AML-193 (cell line): Measurements from ENCODE around the gene TRAPPC12.

Experiments
- DNase-seq, 2 experiments: peaks; one replicate each; lab custom pipeline; 2025; lab: John Stamatoyannopoulos, UW

The TRAPPC12 gene

GRCh38 chr2:3456125-3456524, 76.6 kb downstream of the TRAPPC12 start:
- no peak for DNase-seq

- no peak for DNase-seq
Observed at GRCh38 chr2:3457524-3458395, 78.3 kb downstream of the TRAPPC12 start.

- DNase-seq: no peak
Observed at GRCh38 chr2:3458396-3459184, 79.1 kb downstream of the TRAPPC12 start.

- no peak for DNase-seq
Observed at GRCh38 chr2:3459185-3460015, 79.9 kb downstream of the TRAPPC12 start.

GRCh38 chr2:3460156-3460555, 80.7 kb downstream of the TRAPPC12 start:
- no peak for DNase-seq

- DNase-seq: no peak
Observed at GRCh38 chr2:3460831-3461800, 81.6 kb downstream of the TRAPPC12 start.

GRCh38 chr2:3461801-3462492, 82.5 kb downstream of the TRAPPC12 start:
- peak; percentile 59 to 64 for DNase-seq

GRCh38 chr2:3462493-3463104, 83.1 kb downstream of the TRAPPC12 start:
- no peak for DNase-seq

- DNase-seq: no peak
Observed at GRCh38 chr2:3463186-3463835, 83.8 kb downstream of the TRAPPC12 start.

- DNase-seq: no peak
Observed at GRCh38 chr2:3463944-3464343, 84.5 kb downstream of the TRAPPC12 start.

- DNase-seq: no peak
Observed at GRCh38 chr2:3464401-3465005, 85.0 kb downstream of the TRAPPC12 start.

GRCh38 chr2:3465328-3465727, 85.8 kb downstream of the TRAPPC12 start:
- no peak for DNase-seq

GRCh38 chr2:3465844-3466481, 86.5 kb downstream of the TRAPPC12 start:
- DNase-seq: no peak

GRCh38 chr2:3466482-3466863, 87.0 kb downstream of the TRAPPC12 start:
- DNase-seq: no peak

- no peak for DNase-seq
Observed at GRCh38 chr2:3466966-3467365, 87.5 kb downstream of the TRAPPC12 start.

GRCh38 chr2:3467654-3468053, 88.2 kb downstream of the TRAPPC12 start:
- no peak for DNase-seq

- no peak for DNase-seq
Observed at GRCh38 chr2:3468296-3468988, 88.9 kb downstream of the TRAPPC12 start.

- DNase-seq: no peak
Observed at GRCh38 chr2:3469486-3469885, 90.0 kb downstream of the TRAPPC12 start.
